K562 (cell line): ENCODE data around the gene CLPSL1. TPM values are rescaled to one million over a fixed set of nuclear protein-coding genes. Genes with fewer than 3 reads are reported as not detected.

Source experiments
- CEBPG ChIP-seq, 3 experiments: fragments of 200-800 bp in 1 of 3; sonication (Bioruptor generic) in 1 of 3; sonication (generic) in 1 of 3; formaldehyde crosslinking in 1 of 3; IDR thresholded peaks in 2 of 3; conservative IDR thresholded peaks in 1 of 3; 2 replicates each; pipeline versions ENCODE4 v1.6.1 to v1.8.0; 2016 to 2022; ENCODE audit warnings: missing compliant biosample characterization in 2 of 3, missing genetic modification characterization in 2 of 3, mild to moderate bottlenecking in 1 of 3, missing genetic modification reagents in 1 of 3
- CTBP1 ChIP-seq: fragments of 450-650 bp; IDR thresholded peaks from 2 replicates; pipeline ENCODE4 v1.6.1; 2016; ENCODE audit warnings: borderline replicate concordance
- HMBOX1 ChIP-seq: sonication (generic); IDR thresholded peaks from 2 replicates; pipeline ENCODE4 v1.6.1; 2016
- KLF13 ChIP-seq: fragments of 450-650 bp; IDR thresholded peaks from 2 replicates; pipeline ENCODE4 v1.6.1; 2016; ENCODE audit warnings: missing genetic modification characterization, low read depth, mild to moderate bottlenecking, missing compliant biosample characterization, moderate library complexity, borderline replicate concordance
- MAFF ChIP-seq: IDR thresholded peaks from 2 replicates; pipeline ENCODE4 v1.6.1; 2012; ENCODE audit warnings: low read length, improper control_type of control experiment
- MITF ChIP-seq: IDR thresholded peaks from 2 replicates; pipeline ENCODE4 v1.6.1; 2014; ENCODE audit warnings: antibody characterized with exemption
- MYC ChIP-seq, 2 experiments: fragments of 250-450 bp in 1 of 2; sonication (Bioruptor Pico) in 1 of 2; IDR thresholded peaks; 2 replicates each; pipeline versions ENCODE4 v1.5.1 to v1.6.1; 2012 to 2021; ENCODE audit warnings: low read depth in 2 of 2, borderline replicate concordance in 1 of 2, improper control_type of control experiment in 1 of 2, low read length in 1 of 2, mild to moderate bottlenecking in 1 of 2, moderate library complexity in 1 of 2
- NFE2 ChIP-seq: IDR thresholded peaks from 2 replicates; pipeline ENCODE4 v1.6.1; 2014; ENCODE audit warnings: antibody characterized with exemption, low read depth
- PHF21A ChIP-seq: fragments of 450-650 bp; IDR thresholded peaks from 2 replicates; pipeline ENCODE4 v1.6.1; 2017; ENCODE audit warnings: low read depth, borderline replicate concordance
- PHF8 ChIP-seq: fragments of 200-600 bp; sonication (generic); IDR thresholded peaks from 2 replicates; pipeline ENCODE4 v1.6.1; 2012; ENCODE audit warnings: mixed run types, mild to moderate bottlenecking, inconsistent platforms, low read length, moderate library complexity, borderline replicate concordance
- POLR2G ChIP-seq: fragments of 200-400 bp; formaldehyde crosslinking; IDR thresholded peaks from 2 replicates; pipeline ENCODE4 v1.6.1; 2017; ENCODE audit warnings: low read depth, mild to moderate bottlenecking, antibody characterized with exemption, low read length, moderate library complexity
- POLR3A ChIP-seq: IDR thresholded peaks from 2 replicates; pipeline ENCODE4 v1.6.1; 2011; ENCODE audit warnings: borderline replicate concordance, mild to moderate bottlenecking, moderate library complexity; ENCODE audit not compliant: insufficient read length, insufficient read depth; ENCODE audit errors: extremely low read depth
- PPARD ChIP-seq: fragments of 250-450 bp; sonication (Bioruptor Pico); IDR thresholded peaks from 2 replicates; pipeline ENCODE4 v1.8.0; 2022; ENCODE audit warnings: inconsistent platforms, mild to moderate bottlenecking, moderate library complexity
- TCF7L2 ChIP-seq: fragments of 150-350 bp; IDR thresholded peaks from 2 replicates; pipeline ENCODE4 v1.6.1; 2016; ENCODE audit warnings: low read depth, mild to moderate bottlenecking, low read length, moderate library complexity
- TEAD4 ChIP-seq, 2 experiments: sonication (generic) in 1 of 2; formaldehyde crosslinking in 1 of 2; IDR thresholded peaks; 2 replicates each; pipeline versions ENCODE4 v1.6.1 to v1.8.0; 2012 to 2022; ENCODE audit warnings: borderline replicate concordance in 1 of 2, inconsistent platforms in 1 of 2, low read length in 1 of 2, mild to moderate bottlenecking in 1 of 2, missing genetic modification reagents in 1 of 2
- TOE1 ChIP-seq, 2 experiments: fragments of 450-650 bp in 1 of 2; sonication (generic) in 1 of 2; formaldehyde crosslinking in 1 of 2; IDR thresholded peaks; 2 replicates each; pipeline versions ENCODE4 v1.7.1 to v1.8.0; 2016 to 2022; ENCODE audit warnings: borderline replicate concordance in 2 of 2, mild to moderate bottlenecking in 2 of 2, antibody characterized with exemption in 1 of 2, inconsistent platforms in 1 of 2, low read depth in 1 of 2, missing genetic modification reagents in 1 of 2, moderate library complexity in 1 of 2
- ZBED1 ChIP-seq: IDR thresholded peaks from 2 replicates; pipeline ENCODE4 v1.6.1; 2014
- ZBTB33 ChIP-seq: sonication (generic); formaldehyde crosslinking; IDR thresholded peaks from 2 replicates; pipeline ENCODE4 v1.8.1; 2023; ENCODE audit warnings: mild to moderate bottlenecking, missing genetic modification reagents
- ZC3H4 ChIP-seq: sonication (generic); formaldehyde crosslinking; IDR thresholded peaks from 2 replicates; pipeline ENCODE4 v1.9.0; 2021; ENCODE audit warnings: missing genetic modification reagents, borderline replicate concordance
- polyA plus RNA-seq, 8 experiments: library from polyadenylated mRNA; depleted of rRNA in 4 of 8; stranded (reverse) in 5 of 8; unstranded in 3 of 8; fragments of >200 nt; fragmentation: Nextera tagmentation in 2 of 8; fragmentation: Illumina TruSeq in 1 of 8; extraction: Ambion mirVana in 2 of 8; extraction: Trizol in 1 of 8; gene quantifications; 2 replicates each; pipeline versions ENCODE4 v1.2.1 to v1.2.3, GENCODE V29; 2011 to 2014; ENCODE audit warnings: inconsistent platforms in 1 of 8, missing spikeins in 1 of 8
- total RNA-seq, 7 experiments: library from RNA; depleted of rRNA in 6 of 7; stranded (reverse); fragments of >200 nt in 6 of 7; fragmentation: Illumina TruSeq in 2 of 7; extraction: Trizol in 2 of 7; gene quantifications; 2 replicates each; pipeline versions ENCODE4 v1.2.1 to v1.2.3, GENCODE V29; 2011 to 2021; ENCODE audit warnings: low replicate concordance in 1 of 7

Gene CLPSL1
- total and polyA plus RNA-seq, 9 of the 15 experiments (the other 6 are each of a cell fraction or from before 2014, with no cell fraction given): not detected

- TF ChIP-seq MYC (IDR thresholded peaks at IDR 0.05; ENCODE audit: low read depth, low read length) (0 out of 2 replicates have a peak, but pooled peaks have one; percentile 13), MYC (CRISPR knock-in tag; IDR thresholded peaks at IDR 0.05; ENCODE audit: borderline replicate concordance, low read depth) (no peak), CTBP1 (peak; percentile 64), PHF8 (no peak), POLR2G (no peak), POLR3A (no peak), HMBOX1 (no peak), KLF13 (tag) (no peak), ZBTB33 (no peak), MAFF (peak; percentile 45; the same call in 1 of the 2 replicates), TCF7L2 (no peak), TEAD4 (IDR thresholded peaks at IDR 0.05; ENCODE audit: low read length) (no peak), TEAD4 (CRISPR knock-in tag; IDR thresholded peaks at IDR 0.05; ENCODE audit: borderline replicate concordance) (0 out of 2 replicates have a peak, but pooled peaks have one; percentile 42), CEBPG (CRISPR knock-in tag; IDR thresholded peaks at IDR 0.05) (peak; percentile 29; the same call in 1 of the 2 replicates), CEBPG (tag; conservative IDR thresholded peaks at IDR 0.05 in 1 of 2, IDR thresholded peaks at IDR 0.05 in 1 of 2) (peak in 1 of 2 experiments; percentile 68; a peak in 2 of 4 replicates), ZBED1 (no peak), NFE2 (peak; percentile 64; the same call in 1 of the 2 replicates), MITF (no peak), PPARD (CRISPR knock-in tag) (no peak), PHF21A (no peak), TOE1 (IDR thresholded peaks at IDR 0.05; ENCODE audit: borderline replicate concordance) (no peak), TOE1 (CRISPR knock-in tag; IDR thresholded peaks at IDR 0.05; ENCODE audit: borderline replicate concordance, low read depth) (no peak), ZC3H4 (0 out of 2 replicates have a peak, but pooled peaks have one; percentile 32)
Measured at GRCh38 chr6:35794536-35795452, 14.0 kb downstream of the CLPSL1 start (continued).
